ENCODE data around the gene ADSS1. TPM values are rescaled to one million over a fixed set of nuclear protein-coding genes. Genes with fewer than 3 reads are reported as not detected.

The ADSS1 gene
- total RNA-seq, 1 experiment from 2014 or later, result 0.52 TPM

DNA sequence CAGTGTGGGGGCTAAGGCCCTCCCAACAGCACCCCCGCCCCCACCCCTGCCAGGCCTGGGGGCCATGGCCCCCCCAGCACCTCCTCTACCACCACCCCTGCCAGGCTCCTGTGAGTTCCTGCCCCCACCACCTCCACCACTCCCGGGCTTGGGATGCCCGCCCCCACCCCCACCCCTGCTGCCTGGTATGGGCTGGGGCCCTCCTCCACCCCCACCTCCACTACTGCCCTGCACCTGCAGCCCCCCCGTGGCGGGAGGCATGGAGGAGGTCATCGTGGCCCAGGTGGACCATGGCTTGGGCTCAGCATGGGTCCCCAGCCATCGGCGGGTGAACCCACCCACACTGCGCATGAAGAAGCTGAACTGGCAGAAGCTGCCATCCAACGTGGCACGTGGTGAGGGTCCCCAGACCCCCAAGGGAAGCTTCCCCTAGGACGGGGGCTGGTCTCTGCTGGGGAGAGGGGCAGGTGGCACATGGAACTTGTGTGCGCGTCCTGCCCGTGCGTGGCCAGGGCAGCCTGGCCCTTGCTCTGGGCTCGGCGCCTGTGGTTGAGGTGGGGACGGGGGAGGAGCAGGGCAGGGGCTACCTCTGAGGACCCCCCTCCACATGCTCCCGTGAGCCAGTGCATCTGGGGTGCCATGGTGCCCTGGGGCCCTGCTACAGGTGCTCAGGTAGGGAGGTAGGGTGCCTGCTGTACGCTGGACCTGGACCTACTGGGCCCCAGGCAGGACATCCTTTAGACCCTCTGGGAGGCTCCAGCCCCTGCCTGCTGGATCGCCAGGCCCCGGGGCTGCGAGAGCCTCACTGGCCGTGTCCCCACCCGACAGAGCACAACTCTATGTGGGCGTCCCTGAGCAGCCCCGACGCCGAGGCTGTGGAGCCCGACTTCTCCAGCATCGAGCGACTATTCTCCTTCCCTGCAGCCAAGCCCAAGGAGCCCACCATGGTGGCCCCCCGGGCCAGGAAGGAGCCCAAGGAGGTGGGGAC is 16.1 kb upstream of the ADSS1 start:
- Histone ChIP-seq H3K27me3 (replicated peaks; ENCODE audit: insufficient read depth, low read depth, low read length, poor library complexity) (no peaks in the 10 kb centered on the region), H3K27ac (ENCODE audit: low read depth, low read length, poor library complexity, severe bottlenecking) (no peak overlapping the region), H3K36me3 (ENCODE audit: insufficient read depth, low read length, poor library complexity, severe bottlenecking) (peaks cover 39% of the 10 kb centered on the region), H3K4me1 (ENCODE audit: insufficient read depth, low read length, poor library complexity, severe bottlenecking) (no peaks in the 10 kb centered on the region), H3K4me3 (ENCODE audit: low read depth, low read length, poor library complexity, severe bottlenecking) (no peak overlapping the region), H3K9me3 (ENCODE audit: low read depth, low read length, poor library complexity, severe bottlenecking) (no peaks in the 10 kb centered on the region)
- peak; percentile 29 for DNase-seq (ENCODE audit: low spot score)
- no TSS peak for BruUV-seq (replicated peaks)
- CTCF ChIA-PET, result no interaction called here
- TF ChIP-seq, protein P1, sequence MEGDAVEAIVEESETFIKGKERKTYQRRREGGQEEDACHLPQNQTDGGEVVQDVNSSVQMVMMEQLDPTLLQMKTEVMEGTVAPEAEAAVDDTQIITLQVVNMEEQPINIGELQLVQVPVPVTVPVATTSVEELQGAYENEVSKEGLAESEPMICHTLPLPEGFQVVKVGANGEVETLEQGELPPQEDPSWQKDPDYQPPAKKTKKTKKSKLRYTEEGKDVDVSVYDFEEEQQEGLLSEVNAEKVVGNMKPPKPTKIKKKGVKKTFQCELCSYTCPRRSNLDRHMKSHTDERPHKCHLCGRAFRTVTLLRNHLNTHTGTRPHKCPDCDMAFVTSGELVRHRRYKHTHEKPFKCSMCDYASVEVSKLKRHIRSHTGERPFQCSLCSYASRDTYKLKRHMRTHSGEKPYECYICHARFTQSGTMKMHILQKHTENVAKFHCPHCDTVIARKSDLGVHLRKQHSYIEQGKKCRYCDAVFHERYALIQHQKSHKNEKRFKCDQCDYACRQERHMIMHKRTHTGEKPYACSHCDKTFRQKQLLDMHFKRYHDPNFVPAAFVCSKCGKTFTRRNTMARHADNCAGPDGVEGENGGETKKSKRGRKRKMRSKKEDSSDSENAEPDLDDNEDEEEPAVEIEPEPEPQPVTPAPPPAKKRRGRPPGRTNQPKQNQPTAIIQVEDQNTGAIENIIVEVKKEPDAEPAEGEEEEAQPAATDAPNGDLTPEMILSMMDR (conservative IDR thresholded peaks at IDR 0.05; ENCODE audit: low read depth, low read length), result no peak
- TF ChIP-seq EZH2 (IDR thresholded peaks at IDR 0.05; ENCODE audit: borderline replicate concordance, low read depth, low read length, poor library complexity, severe bottlenecking), result no peak
- intact Hi-C loops (cut with micrococcal nuclease; ENCODE audit: unreplicated experiment), result loop anchor here (1.0 kb wide), 1 partner anchor 58 kb away; no protein-coding TSS in a partner anchor
- POLR2A ChIA-PET (ENCODE audit: low non-redundant PET), result no interaction called here

DNA sequence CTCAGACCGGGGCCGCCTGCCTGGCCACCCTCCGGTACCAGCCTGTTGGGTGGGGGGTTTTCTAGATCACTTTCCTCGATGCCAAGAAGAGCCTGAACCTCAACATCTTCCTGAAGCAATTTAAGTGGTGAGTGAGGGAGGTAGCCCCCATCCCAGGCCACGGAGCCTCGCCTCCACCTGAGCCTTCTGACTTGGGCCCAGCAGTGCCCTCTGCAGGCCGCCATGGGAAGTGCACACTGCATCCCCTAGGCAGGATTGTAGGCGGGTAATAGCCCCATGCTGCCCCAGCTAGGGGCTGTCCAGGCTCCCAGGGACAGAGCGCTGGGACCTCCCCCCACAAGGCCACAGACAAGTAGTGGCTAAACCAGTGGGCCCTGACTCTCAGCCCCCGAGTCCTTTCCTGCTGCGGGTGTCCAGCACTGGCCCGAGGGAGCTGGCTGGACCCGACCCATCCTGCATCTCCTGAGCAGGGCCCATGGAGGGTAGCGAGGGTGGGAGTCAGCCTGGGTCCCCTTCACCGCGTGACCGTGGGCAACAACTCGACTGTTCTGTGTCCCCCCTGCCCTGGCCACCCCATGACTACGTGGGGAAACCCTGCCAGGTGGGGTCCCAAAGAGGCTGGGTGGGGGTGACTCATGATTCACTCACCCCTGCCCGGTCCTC is 15.3 kb upstream of the ADSS1 start:
- no peaks in the 10 kb centered on the region for H3K27me3 ChIP-seq (replicated peaks; ENCODE audit: insufficient read depth, low read depth, low read length, poor library complexity)
- H3K4me1 ChIP-seq (ENCODE audit: insufficient read depth, low read length, poor library complexity, severe bottlenecking), result no peaks in the 10 kb centered on the region
- no peaks in the 10 kb centered on the region for H3K9me3 ChIP-seq (ENCODE audit: low read depth, low read length, poor library complexity, severe bottlenecking)
- intact Hi-C loops (cut with micrococcal nuclease; ENCODE audit: unreplicated experiment), result loop anchor here (1.0 kb wide), 1 partner anchor 58 kb away; no protein-coding TSS in a partner anchor
- no peak overlapping the region for H3K4me3 ChIP-seq (ENCODE audit: low read depth, low read length, poor library complexity, severe bottlenecking)
- CTCF ChIA-PET, result no interaction called here
- H3K36me3 ChIP-seq (ENCODE audit: insufficient read depth, low read length, poor library complexity, severe bottlenecking), result peaks cover 41% of the 10 kb centered on the region
- peak; percentile 81 for DNase-seq (ENCODE audit: low spot score)
- no peak overlapping the region for H3K27ac ChIP-seq (ENCODE audit: low read depth, low read length, poor library complexity, severe bottlenecking)
- TF ChIP-seq, protein P1 (conservative IDR thresholded peaks at IDR 0.05; ENCODE audit: low read depth, low read length), result peak; percentile 97
- TF ChIP-seq EZH2 (IDR thresholded peaks at IDR 0.05; ENCODE audit: borderline replicate concordance, low read depth, low read length, poor library complexity, severe bottlenecking), result no peak
- POLR2A ChIA-PET (ENCODE audit: low non-redundant PET), result interaction anchor here (0.6 kb wide), 1 partner anchor 963 kb away, joined by 4 read pairs; no protein-coding TSS in a partner anchor
- BruUV-seq (replicated peaks), result no TSS peak

DNA sequence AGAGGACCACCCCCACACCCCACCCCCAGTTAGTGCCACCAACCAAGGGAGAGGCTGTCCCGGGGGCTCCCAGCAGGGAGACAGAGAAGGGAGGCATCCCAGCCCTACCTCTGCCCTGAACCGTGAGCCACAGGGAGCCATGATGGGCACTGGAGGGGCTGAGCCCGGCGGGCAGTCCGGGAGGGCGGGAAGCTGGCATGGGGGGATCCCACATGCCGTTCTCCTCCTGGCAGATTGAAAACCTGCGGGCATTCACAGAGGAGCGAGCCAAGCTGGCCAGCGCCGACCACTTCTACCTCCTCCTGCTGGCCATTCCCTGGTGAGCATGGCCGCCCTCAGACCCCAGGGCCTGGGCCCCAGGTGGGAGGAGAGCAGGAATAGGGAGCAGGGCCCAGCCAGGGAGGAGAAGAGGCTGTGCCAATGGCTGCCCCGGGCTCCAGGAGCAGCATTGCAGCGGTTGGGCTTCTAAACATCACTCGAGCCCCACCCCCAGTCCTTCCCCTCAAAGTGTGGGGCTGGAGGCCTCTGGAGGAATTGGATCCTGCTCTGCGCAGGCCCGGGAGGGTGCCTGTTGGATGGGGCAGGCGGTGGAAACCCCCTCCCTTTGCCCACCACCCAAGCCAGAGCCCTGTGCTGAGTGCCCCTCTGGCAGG is 14.5 kb upstream of the ADSS1 start:
- Histone ChIP-seq H3K36me3 (ENCODE audit: insufficient read depth, low read length, poor library complexity, severe bottlenecking) (peaks cover 42% of the 10 kb centered on the region), H3K27me3 (replicated peaks; ENCODE audit: insufficient read depth, low read depth, low read length, poor library complexity) (no peaks in the 10 kb centered on the region), H3K4me3 (ENCODE audit: low read depth, low read length, poor library complexity, severe bottlenecking) (no peak overlapping the region), H3K27ac (ENCODE audit: low read depth, low read length, poor library complexity, severe bottlenecking) (no peak overlapping the region), H3K4me1 (ENCODE audit: insufficient read depth, low read length, poor library complexity, severe bottlenecking) (no peaks in the 10 kb centered on the region), H3K9me3 (ENCODE audit: low read depth, low read length, poor library complexity, severe bottlenecking) (no peaks in the 10 kb centered on the region)
- no peak for TF ChIP-seq EZH2 (IDR thresholded peaks at IDR 0.05; ENCODE audit: borderline replicate concordance, low read depth, low read length, poor library complexity, severe bottlenecking)
- TF ChIP-seq, protein P1 (conservative IDR thresholded peaks at IDR 0.05; ENCODE audit: low read depth, low read length), result no peak
- no peak for DNase-seq (ENCODE audit: low spot score)
- ChIA-PET POLR2A (ENCODE audit: low non-redundant PET) (interaction anchor here (0.6 kb wide), 1 partner anchor 964 kb away, joined by 4 read pairs; no protein-coding TSS in a partner anchor), CTCF (no interaction called here)
- BruUV-seq (replicated peaks), result no TSS peak
- intact Hi-C loops (cut with micrococcal nuclease; ENCODE audit: unreplicated experiment), result no loop called here
